Measurements from ENCODE around the gene GPRC5A.

The GPRC5A gene

DNA sequence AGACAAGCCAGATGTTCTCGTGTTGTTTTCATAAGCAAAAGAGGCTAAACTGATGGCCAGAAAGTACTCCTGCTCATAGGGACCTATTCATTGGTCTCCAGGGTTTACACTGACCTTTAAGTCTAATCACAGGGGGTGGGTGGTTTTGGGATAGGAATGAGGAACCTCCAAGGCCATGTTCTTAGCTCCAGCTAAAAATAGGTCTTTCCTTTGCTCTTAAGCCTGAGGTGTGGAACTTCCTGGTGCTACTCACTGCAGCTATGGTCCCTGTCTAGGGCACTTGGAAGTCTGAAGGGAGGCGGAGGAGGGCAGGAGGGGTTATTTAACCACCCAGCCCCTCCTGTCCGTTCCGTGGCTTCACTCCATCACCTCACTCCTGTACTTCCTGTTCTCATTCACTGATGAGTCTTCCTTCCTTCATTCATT, 18.6 kb downstream of the GPRC5A start:
- DNase-seq (ENCODE audit: low spot score): no peak

DNA sequence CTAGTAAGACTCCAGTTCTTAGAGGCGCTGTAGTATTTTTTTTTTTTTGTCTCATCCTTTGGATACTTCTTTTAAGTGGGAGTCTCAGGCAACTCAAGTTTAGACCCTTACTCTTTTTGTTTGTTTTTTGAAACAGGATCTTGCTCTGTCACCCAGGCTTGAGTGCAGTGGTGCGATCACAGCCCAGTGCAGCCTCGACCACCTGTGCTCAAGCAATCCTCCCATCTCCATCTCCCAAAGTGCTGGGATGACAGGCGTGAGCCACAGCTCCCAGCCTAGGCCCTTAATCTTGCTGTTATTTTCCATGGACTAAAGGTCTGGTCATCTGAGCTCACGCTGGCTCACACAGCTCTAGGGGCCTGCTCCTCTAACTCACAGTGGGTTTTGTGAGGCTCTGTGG, 21.3 kb downstream of the GPRC5A start:
- DNase-seq (ENCODE audit: low spot score): no peak

DNA sequence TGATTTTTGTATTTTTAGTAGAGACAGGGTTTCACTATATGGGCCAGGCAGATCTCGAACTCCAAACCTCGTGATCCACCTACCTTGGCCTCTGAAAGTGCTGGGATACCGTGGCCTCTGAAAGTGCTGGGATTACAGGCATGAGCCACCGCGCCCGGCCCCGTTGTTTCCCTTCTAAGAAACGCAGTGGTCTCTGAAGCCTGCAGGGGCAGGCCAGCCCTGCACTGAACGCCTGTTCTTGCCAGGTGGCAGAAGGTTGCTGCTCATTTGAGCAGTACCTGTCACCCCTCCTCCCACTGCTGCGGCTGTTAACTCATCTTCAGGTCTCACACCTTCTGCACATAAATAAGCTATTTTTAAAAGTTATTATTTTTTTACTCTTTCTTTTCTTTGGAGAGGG, 24.3 kb downstream of the GPRC5A start:
- no peak for DNase-seq (ENCODE audit: low spot score)

DNA sequence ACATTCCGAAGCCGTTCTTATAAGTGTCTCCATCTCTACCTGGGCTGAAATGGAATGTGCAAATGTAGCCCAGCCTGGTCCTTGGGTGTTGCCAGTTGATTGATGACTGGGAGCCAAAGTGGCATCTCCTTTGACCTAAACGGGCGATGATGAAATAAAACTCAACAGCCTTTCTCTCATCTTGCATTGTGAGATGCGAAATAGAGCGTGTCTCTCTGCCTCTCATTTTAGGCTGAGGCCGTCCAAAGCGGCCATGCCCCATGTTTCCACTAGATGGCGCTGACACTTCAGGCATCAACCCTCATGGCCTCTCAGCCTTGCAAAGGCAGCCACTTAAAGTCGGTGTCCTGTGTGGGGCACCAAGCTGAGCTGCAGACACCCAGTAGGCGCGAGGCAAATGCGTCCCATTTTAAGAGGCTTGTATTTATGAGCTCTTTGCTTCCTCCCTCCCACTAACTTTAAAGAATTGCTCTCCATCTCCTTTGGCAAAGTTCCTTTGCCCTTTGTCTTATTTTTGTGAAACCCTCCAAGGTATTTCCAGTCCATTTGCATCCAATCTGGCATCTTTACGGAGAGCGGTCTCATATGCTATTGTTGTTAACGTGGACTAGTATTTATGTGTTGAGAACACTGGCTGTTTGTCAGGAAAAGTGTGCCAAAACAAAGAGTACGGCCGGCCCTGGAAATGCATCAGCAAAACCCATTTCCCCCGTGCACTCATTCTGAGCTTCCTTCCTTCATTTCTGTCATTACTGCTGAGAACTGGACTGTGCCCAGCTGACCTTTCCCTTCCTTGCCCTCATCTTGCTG, 25.0 kb downstream of the GPRC5A start:
- DNase-seq (ENCODE audit: low spot score): peak; percentile 85

DNA sequence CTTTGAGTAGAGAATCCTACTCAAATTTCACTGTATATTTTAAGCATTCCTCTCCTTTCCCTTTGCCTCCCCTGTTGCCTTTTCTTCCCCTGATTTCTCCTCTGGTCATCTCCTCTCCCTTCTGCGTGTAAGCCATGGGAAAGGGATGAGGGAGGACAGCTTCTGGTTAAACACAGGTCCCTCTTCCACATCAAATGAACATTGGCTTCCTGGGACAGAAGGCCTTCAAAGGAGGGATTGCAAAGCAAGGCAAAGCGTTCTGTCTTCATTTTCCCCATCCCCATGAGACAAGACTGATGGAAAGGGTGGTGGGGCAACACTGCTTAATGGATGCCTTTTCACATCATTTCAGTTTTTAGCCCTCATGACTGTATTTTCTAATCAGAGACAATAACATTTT, 26.2 kb downstream of the GPRC5A start:
- DNase-seq (ENCODE audit: low spot score): no peak

DNA sequence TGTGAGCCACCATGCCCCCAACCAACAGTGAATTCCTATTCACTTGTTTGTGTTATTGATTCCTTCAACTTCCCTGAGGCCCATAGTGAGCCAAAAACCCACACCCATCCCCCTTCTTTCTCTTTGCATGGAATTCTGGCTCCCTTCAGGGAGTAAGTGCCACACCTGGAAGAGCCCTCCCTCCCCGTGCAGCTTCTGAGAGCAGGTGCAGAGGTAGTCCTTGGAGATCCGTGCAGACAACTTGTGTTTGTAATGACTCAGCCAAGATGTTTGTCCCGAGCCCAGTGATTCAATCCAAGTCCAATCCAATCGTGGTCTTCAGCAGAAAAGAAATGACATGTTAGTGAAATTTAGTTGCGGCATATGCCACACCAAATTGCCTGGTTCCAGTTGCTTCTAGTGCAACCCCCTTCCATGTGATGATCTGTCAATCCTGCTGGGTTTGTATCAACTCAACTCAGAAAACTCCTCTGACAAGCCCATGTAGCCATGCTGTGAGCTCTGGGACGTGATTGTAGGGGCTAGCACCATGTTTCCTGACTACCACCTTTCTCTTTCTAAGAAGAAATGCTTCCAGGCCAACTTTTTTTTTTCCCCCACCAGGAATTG, 27.5 kb downstream of the GPRC5A start:
- no peak for DNase-seq (ENCODE audit: low spot score)

DNA sequence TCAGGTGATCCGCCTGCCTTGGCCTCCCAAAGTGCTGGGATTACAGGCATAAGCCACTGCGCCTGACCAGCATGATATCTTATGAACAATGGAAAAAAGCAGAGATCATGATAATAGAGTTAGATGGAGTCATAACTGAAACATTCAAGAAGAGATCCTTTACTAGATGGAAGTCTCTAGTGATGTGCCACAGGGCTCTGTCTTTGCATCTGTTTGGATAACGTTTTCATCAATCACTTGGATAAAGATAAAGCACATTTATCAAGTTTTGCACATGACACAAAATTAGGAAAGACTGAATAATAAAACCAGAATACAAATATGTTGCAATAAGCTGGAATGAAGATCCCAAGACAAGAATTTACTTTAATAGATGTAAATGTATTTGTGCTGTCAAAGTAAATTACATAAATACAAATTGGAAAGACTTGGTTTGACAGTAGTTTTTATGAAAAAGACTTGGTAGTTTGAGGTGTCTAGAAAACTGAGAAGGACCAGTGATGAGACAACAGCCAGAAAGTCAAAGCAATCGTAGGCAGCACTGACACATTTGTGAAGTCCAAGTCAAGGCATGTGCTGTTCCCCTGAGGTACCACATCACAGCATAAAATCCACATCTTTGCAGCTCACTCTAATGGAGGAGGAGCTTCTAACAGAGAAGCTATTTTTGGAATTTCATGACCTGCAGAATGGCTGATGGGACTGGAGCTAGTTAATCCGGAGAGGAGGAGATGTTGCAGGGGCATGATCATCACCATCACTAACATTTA, 28.5 kb downstream of the GPRC5A start:
- no peak for DNase-seq (ENCODE audit: low spot score)

DNA sequence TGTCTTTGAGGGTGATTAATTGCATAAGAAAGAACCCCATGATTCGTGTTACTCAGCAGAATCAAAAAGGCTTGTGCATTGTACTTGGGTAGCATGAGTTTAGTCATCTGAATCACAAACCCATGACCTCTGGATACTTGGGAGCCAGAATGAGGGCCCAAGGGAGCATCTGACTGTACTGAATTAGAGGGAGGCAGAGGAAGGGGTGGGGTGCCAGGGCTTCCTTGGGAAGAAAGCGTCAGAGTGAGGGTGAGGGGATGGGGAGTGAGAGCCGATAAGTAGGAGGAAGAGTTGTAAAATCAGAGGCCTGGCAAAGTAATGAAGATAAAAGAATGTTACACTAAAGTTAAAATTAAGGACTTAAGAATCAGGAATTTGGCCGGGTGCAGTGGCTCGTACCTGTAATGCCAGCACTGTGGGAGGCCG, 30.8 kb downstream of the GPRC5A start:
- no peak for DNase-seq (ENCODE audit: low spot score)

DNA sequence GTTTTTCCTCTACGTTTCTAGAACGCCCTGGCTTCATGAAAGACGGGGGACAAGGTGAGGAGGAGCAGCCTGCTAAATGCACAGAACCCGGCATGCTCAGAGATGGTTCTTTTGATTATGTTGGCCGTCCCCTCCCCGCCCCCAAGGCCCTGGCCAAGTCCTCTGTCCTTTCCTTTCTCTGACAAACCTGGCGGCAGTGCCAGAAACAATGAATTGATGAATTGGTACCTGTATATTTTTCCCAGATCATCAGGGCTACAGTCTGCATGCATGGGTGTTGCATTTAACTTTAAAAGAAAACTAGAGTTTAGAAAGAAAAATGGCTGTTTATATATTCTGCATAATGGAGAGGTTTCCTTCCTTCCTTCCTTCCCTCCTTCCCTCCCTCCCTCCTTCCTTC, 31.6 kb downstream of the GPRC5A start:
- DNase-seq (ENCODE audit: low spot score): no peak

DNA sequence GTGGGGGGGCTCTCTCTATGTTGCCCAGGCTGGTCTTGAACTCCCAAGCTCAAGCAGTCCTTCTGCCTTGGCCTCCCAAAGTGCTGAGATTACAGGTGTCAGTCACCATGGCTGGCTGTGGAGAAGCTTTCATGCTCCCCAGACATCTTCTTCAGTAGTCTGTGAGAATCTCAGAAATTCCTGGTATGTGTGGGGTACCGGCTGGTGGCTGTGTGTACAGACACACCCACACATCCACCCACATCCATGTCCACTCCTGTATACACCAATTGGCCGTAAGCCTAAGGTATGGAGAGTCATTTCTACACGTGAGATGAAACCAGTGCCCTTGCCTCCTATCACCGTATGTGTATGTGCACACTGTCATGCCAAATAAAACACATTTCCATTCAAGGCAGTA, 32.8 kb downstream of the GPRC5A start:
- no peak for DNase-seq (ENCODE audit: low spot score)

DNA sequence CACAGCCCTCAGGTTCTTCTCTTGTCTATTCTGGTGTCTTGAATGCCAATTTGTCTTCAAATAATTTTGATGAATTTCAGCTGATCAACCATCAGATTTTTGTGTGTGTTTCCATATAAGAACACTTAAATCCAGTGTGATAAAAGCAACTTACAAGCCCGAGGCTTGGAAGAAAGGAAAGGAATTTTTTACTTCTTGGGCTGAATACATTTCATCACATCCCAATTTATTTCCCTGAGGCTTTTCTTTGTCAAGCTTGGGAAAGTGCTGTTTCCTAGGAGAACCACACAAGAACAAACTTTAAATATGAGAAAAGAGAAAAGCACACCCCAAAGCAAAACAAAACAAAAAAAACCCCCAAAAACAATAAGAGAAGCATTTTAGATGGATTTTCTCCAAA, 34.0 kb downstream of the GPRC5A start:
- no peak for DNase-seq (ENCODE audit: low spot score)

DNA sequence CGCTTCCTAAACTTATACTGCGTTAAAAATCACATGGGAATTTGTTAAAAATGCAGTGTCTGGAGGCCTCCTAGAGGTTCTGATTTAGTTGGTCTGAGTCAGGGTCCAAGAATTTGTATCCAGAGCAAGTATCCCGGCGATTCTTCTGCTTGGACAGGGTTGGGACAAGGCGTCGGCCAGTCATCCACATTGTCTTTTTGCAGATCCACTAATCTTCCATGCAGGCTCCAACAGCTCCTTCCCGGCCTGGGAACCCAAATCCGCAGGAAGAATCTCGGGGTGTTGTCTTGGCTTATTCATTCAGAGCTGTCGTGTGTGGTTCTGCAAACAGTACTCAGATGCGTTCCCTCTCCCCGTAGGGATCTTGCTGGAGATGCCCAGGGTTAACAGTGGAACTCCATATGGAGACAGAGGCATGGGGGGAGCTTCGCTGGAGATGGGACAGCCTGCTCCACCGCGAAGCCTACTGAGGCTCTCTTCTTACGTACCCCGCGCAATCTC, 35.3 kb downstream of the GPRC5A start:
- DNase-seq (ENCODE audit: low spot score): no peak

DNA sequence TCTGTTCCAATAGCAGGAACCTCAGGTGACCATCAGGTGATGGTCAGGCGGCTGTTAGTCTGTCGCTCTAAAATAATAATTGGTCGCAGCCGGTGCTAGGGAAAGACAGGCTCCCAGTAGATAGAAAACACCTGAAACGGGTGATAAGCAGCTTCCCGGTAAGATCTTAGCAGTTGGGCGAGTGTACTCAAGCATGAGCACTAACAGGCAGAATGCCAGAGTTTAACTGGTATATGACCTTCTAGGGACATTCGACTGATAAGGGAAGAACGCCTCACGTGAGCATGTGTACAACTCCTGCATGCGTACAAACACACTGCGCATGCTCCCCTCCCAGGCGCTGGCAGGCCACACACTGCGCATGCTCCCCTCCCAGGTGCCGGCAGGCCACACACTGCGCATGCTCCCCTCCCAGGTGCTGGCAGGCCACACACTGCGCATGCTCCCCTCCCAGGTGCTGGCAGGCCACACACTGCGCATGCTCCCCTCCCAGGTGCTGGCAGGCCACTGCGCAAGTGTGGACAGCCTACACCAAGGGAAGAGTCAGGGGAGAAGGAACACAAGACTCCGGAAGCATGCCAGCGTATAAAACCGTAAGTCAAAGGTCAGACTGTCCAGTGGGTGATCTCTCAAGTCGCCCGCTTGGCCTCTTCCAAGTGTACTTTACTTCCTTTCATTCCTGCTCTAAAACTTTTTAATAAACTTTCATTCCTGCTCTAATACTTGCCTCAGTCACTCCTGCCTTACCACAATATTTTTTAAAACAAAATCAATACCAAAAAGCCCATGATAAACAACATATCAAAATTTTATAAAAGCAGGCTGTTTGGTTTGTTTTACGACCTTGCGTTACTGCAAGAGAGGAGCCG, 36.1 kb downstream of the GPRC5A start:
- DNase-seq (ENCODE audit: low spot score): peak; percentile 83

DNA sequence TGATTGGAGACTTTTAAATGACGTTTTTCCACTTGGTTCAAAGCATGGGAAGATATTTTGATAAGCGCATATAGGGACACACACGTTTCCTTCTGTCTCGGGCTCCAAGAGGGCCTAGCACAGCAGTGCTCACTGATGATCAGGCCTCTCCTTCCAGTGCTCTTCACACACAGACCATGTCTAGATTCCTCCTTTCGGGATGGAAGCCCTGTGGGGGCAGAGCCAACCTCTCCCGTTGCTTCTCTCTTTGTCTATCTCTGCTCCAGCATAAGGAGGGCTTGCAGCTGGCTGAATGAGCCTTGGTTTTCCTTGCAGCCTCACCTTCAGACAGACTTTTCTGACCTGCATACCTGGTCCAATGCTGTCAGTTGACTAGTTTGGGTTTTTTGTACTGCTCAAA, 38.3 kb downstream of the GPRC5A start:
- no peak for DNase-seq (ENCODE audit: low spot score)

DNA sequence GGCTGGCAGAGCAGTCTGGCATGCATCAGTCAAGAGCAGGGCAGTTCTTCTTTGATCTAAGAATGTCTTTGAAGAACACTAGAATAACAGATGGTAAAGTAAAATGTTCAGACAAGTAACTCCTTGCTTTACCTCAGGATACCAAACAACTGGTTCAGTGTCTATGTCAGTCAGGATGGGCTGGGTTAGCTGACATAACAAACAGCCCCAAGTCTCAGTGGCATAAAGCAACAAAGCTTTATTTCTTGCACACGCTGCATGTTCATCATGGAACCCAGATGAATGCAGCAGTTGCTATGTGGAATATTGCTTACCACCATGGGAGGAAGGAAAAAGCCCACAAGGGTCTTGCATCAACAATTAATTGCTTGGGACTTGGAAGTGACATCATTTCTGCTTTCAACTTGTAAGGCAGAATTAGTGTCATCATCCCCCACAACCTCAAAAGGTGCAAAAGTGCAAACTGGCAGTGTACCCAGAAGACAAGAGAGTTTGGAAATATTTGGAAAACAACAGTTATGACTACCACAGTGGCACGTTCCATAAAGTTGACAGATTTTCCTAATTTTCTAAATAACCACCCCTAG, 39.4 kb downstream of the GPRC5A start:
- DNase-seq (ENCODE audit: low spot score): no peak

DNA sequence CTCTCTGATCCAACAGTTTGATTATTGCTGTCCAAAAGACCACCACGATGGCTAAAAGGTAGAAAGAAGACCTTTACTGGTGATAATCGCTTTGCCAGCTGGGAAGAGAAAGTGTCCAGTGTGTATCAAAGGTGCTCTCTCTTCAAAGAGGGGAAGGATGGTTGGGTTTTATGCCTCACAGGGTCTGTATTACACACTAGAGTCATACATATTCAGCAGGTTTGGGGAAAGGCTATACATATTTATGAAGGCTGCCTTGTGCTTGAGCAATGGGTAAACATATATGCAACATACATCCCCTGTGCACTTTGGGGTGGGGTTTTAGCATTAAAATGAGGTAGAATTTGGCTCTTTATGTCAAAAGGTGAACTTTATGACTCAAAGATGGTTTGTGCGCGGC, 42.4 kb downstream of the GPRC5A start:
- no peak for DNase-seq (ENCODE audit: low spot score)

DNA sequence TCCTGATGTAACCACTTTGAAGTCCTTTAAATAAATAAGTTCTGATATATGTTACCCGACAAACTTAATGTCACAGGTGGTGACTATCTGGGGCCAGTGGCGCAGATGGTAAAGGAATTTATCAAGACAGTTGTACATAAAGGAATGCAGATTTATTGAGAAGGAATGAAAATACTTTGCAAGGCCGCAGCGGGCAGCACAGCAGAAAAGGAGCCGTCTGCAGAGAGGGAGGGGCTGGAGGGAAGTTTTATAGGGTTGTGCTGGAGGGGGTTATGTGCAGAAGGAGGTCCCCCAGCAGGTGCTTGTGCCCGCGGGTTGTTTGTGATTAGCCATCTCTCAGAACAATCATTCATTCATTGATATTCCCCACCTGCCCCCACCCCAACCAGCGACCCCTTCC, 43.2 kb downstream of the GPRC5A start:
- DNase-seq (ENCODE audit: low spot score): no peak

DNA sequence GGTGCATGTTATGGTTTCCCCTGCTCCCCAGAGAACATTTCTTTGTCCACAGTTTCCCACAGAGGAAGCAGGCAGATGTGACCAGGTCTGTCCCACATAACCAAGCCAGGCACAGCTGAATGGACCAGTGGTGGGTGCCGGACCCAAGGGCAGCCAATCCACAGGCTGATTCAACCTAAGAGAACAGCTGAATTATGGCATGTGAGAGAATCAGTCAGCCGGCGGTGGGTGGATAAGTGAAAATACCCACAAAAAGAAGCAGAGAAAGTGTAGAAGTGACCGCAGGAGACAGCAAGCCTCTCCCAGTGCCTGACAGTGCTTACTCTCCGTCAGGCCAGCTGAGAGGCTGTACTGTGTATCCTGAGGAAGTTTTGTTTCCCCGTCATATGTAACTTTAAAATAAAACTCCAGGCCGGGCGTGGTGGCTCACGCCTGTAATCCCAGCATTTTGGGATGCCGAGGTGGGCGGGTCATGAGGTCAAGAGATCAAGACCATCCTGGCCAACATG, 45.7 kb downstream of the GPRC5A start:
- DNase-seq (ENCODE audit: low spot score): no peak

DNA sequence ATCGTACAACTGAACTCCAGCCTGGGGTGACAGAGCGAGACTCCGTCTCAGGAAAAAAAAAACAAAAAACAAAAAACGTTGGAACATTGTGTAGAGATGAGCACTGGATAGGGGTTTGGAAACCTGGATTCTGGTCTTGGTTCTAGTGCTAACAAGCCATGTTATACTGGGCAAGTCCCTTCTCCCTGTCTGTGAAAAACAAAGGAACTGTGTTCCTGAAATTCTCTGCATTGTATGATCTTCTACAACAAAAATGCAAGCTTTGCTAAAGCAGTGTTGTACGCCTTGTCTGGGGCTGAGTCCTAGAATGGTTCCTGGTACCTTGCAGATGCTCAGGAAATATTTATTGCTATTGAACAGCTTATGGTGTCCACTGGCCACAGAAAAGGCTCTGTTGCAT, 47.2 kb downstream of the GPRC5A start:
- no peak for DNase-seq (ENCODE audit: low spot score)

DNA sequence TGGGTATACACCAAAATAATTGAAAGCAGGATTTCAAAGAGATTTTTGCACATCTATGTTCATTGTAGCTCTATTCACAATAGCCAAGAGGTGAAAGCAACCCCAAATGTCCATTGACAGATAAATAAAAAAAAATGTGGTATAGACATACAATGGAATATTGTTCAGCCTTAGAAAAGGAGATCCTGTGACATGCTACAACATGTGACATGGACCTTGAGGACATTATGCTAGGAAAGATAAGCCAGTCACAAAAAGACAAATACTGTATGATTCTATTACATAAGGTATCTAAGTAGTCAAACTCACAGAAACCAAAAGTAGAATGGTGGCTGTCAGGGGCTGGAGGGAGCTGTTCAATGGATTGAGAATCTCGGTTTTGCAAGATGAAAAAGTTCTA, 48.5 kb downstream of the GPRC5A start:
- DNase-seq (ENCODE audit: low spot score): no peak
